BLaER1 treated with 17β-estradiol and CSF1 and Interleukin-3, amounts not matched to agents 10 nM and 100 nM (cell line): ENCODE data around the gene DCAF11.
A peak's percentile ranks its signal among the peaks of the same experiment; 100 is the strongest.

Source experiments
- H3K27ac ChIP-seq, 11 experiments: shearing (Covaris generic); formaldehyde crosslinking; 2 replicates each; pipeline ENCODE4 v1.8.1; 2022
- H3K27me3 ChIP-seq, 11 experiments: shearing (Covaris generic); formaldehyde crosslinking; 2 replicates each; pipeline ENCODE4 v1.8.1; 2022
- H3K36me3 ChIP-seq, 11 experiments: shearing (Covaris generic); formaldehyde crosslinking; 2 replicates each; pipeline ENCODE4 v1.8.1; 2022
- H3K4me1 ChIP-seq, 10 experiments: shearing (Covaris generic); formaldehyde crosslinking; 2 replicates each; pipeline ENCODE4 v1.8.1; 2022
- H3K4me2 ChIP-seq, 11 experiments: shearing (Covaris generic); formaldehyde crosslinking; 2 replicates each; pipeline ENCODE4 v1.8.1; 2022
- H3K4me3 ChIP-seq, 10 experiments: shearing (Covaris generic); formaldehyde crosslinking; 2 replicates each; pipeline ENCODE4 v1.8.1; 2022
- H3K9ac ChIP-seq, 11 experiments: shearing (Covaris generic); formaldehyde crosslinking; 2 replicates each; pipeline ENCODE4 v1.8.1; 2022
- H3K9me3 ChIP-seq, 11 experiments: shearing (Covaris generic); formaldehyde crosslinking; replicated peaks in 1 of 11; 2 replicates each; pipeline ENCODE4 v1.8.1; 2022
- H4K20me1 ChIP-seq, 11 experiments: shearing (Covaris generic); formaldehyde crosslinking; 2 replicates each; pipeline ENCODE4 v1.8.1; 2022
- Cebpa-rat ChIP-seq, 11 experiments: shearing (Covaris generic); IDR thresholded peaks; 2 replicates each; pipeline ENCODE4 v1.8.1; 2022

DCAF11 gene

GRCh38 chr14:24070285-24071143 lies 44.1 kb upstream of the DCAF11 start:
- H3K4me1 ChIP-seq: peaks cover 0 to 32% (median 16%) of the 10 kb centered on the region in 10 experiments; a peak in 14 of 20 replicates
- TF ChIP-seq Cebpa-rat (IDR thresholded peaks at IDR 0.05): no peak
- no peak overlapping the region for H3K4me3 ChIP-seq
- H3K36me3 ChIP-seq: no peaks in the 10 kb centered on the region
- no peaks in the 10 kb centered on the region for H3K27me3 ChIP-seq
- no peaks in the 10 kb centered on the region for H3K9me3 ChIP-seq
- H3K4me2 ChIP-seq: no peak overlapping the region; a peak in 1 of 22 replicates
- no peak overlapping the region for H3K9ac ChIP-seq
- no peak overlapping the region for H3K27ac ChIP-seq
- no peaks in the 10 kb centered on the region for H4K20me1 ChIP-seq

- Histone ChIP-seq H3K36me3 (no peaks in the 10 kb centered on the region), H3K4me3 (no peak within 1 kb of the TSS), H3K9ac (no peak within 1 kb of the TSS), H3K4me1 (peaks cover 0 to 32% (median 16%) of the 10 kb centered on the region in 10 experiments; a peak in 14 of 20 replicates), H4K20me1 (no peaks in the 10 kb centered on the region), H3K4me2 (peak within 1 kb of the TSS in 3 of 11 experiments; percentile 31 to 45 (median 44); a peak in 4 of 22 replicates), H3K27me3 (no peaks in the 10 kb centered on the region), H3K27ac (no peak within 1 kb of the TSS), H3K9me3 (no peaks in the 10 kb centered on the region)
- no peak for TF ChIP-seq Cebpa-rat (IDR thresholded peaks at IDR 0.05)
Measured at GRCh38 chr14:24071144-24071697, 43.4 kb upstream of the DCAF11 start, which contains the start of gene CPNE6. CPNE6 (plus strand) TSS chr14:24071562; CDS start chr14:24072937, 1,375 bp downstream.

GRCh38 chr14:24071836-24072430 lies 42.6 kb upstream of the DCAF11 start:
- Histone ChIP-seq H4K20me1 (no peaks in the 10 kb centered on the region), H3K27ac (no peak overlapping the region), H3K27me3 (no peaks in the 10 kb centered on the region), H3K4me3 (no peak overlapping the region), H3K4me1 (peaks cover 0 to 32% (median 16%) of the 10 kb centered on the region in 10 experiments; a peak in 14 of 20 replicates), H3K9ac (no peak overlapping the region), H3K9me3 (no peaks in the 10 kb centered on the region), H3K36me3 (no peaks in the 10 kb centered on the region), H3K4me2 (0 out of 22 replicates have a peak overlapping the region, but pooled peaks of 1 of the 11 experiments have one; percentile 45)
- no peak for TF ChIP-seq Cebpa-rat (IDR thresholded peaks at IDR 0.05)

- no peak for TF ChIP-seq Cebpa-rat (IDR thresholded peaks at IDR 0.05)
- Histone ChIP-seq H3K36me3 (no peaks in the 10 kb centered on the region), H3K9ac (no peak overlapping the region), H3K4me3 (no peak overlapping the region), H3K4me2 (peak overlapping the region in 5 of 11 experiments; percentile 4 to 45 (median 43); a peak in 7 of 22 replicates), H3K9me3 (no peaks in the 10 kb centered on the region), H3K27me3 (no peaks in the 10 kb centered on the region), H3K4me1 (peaks cover 0 to 32% (median 18%) of the 10 kb centered on the region in 10 experiments; a peak in 14 of 20 replicates), H4K20me1 (no peaks in the 10 kb centered on the region), H3K27ac (no peak overlapping the region)
Measured at GRCh38 chr14:24072436-24072835, 42.1 kb upstream of the DCAF11 start.

- no peaks in the 10 kb centered on the region for H3K27me3 ChIP-seq
- no peak overlapping the region for H3K27ac ChIP-seq
- peak overlapping the region in 5 of 11 experiments; percentile 4 to 45 (median 43); a peak in 7 of 22 replicates for H3K4me2 ChIP-seq
Measured at GRCh38 chr14:24072881-24073877, 41.4 kb upstream of the DCAF11 start.

GRCh38 chr14:24074625-24075484 lies 39.7 kb upstream of the DCAF11 start:
- Histone ChIP-seq H3K27me3 (peaks cover 0 to 4% (median 0%) of the 10 kb centered on the region in 11 experiments; a peak in 1 of 22 replicates), H4K20me1 (0 out of 22 replicates have a peak, but pooled peaks cover 0 to under 1% (median 0%) of the 10 kb centered on the region in 11 experiments), H3K27ac (no peak overlapping the region), H3K36me3 (no peaks in the 10 kb centered on the region), H3K4me3 (no peak overlapping the region), H3K4me1 (peaks cover 0 to 36% (median 31%) of the 10 kb centered on the region in 10 experiments; a peak in 17 of 20 replicates), H3K4me2 (peak overlapping the region in 2 of 11 experiments; percentile 2 to 7; a peak in 2 of 22 replicates), H3K9ac (no peak overlapping the region), H3K9me3 (no peaks in the 10 kb centered on the region)
- no peak for TF ChIP-seq Cebpa-rat (IDR thresholded peaks at IDR 0.05)

More at GRCh38 chr14:24072881-24073877, 41.4 kb upstream of the DCAF11 start:
- Histone ChIP-seq H3K4me3 (no peak overlapping the region), H3K4me1 (peaks cover 0 to 38% (median 23%) of the 10 kb centered on the region in 10 experiments; a peak in 14 of 20 replicates), H3K9me3 (no peaks in the 10 kb centered on the region), H3K36me3 (no peaks in the 10 kb centered on the region), H4K20me1 (no peaks in the 10 kb centered on the region), H3K9ac (no peak overlapping the region)
- TF ChIP-seq Cebpa-rat (IDR thresholded peaks at IDR 0.05): no peak

- Histone ChIP-seq H3K27me3 (peaks cover 0 to 12% (median 0%) of the 10 kb centered on the region in 11 experiments; a peak in 2 of 22 replicates), H3K4me2 (peak overlapping the region in 2 of 11 experiments; percentile 2 to 7; a peak in 2 of 22 replicates), H4K20me1 (peaks cover 0 to 5% (median 0%) of the 10 kb centered on the region in 11 experiments; a peak in 2 of 22 replicates), H3K4me3 (no peak overlapping the region), H3K4me1 (peaks cover 8 to 43% (median 37%) of the 10 kb centered on the region in 10 experiments; a peak in 19 of 20 replicates), H3K9ac (no peak overlapping the region), H3K9me3 (no peaks in the 10 kb centered on the region), H3K36me3 (no peaks in the 10 kb centered on the region), H3K27ac (no peak overlapping the region)
- no peak for TF ChIP-seq Cebpa-rat (IDR thresholded peaks at IDR 0.05)
Measured at GRCh38 chr14:24075485-24076301, 38.9 kb upstream of the DCAF11 start.
